Liver (tissue), 9 donors: ENCODE measurements around the gene HPN. TPM values are rescaled to one million over a fixed set of nuclear protein-coding genes. Genes with fewer than 3 reads are reported as not detected.
A peak's percentile ranks its signal among the peaks of the same experiment; 100 is the strongest.

ENCODE experiments used
- DNase-seq: peaks from one replicate; pipeline ENCODE4 v3.0.0-alpha.2; 2017; ENCODE audit warnings: low spot score
- H3K27ac ChIP-seq, 2 donors: one replicate each; pipeline ENCODE4 v1.7.0; 2013; ENCODE audit warnings: inconsistent platforms in 2 of 2, low read length in 2 of 2, control low read depth in 1 of 2, low read depth in 1 of 2, mild to moderate bottlenecking in 1 of 2
- H3K27me3 ChIP-seq, 4 donors: one replicate each; pipeline versions ENCODE4 v1.6.1 to v1.7.0; 2013; ENCODE audit warnings: low read length in 3 of 4, inconsistent platforms in 1 of 4, mild to moderate bottlenecking in 1 of 4, moderate library complexity in 1 of 4; ENCODE audit not compliant: control insufficient read depth in 4 of 4, insufficient read depth in 4 of 4
- H3K36me3 ChIP-seq, 4 donors: one replicate each; pipeline versions ENCODE4 v1.6.1 to v1.7.0; 2013; ENCODE audit warnings: low read length in 3 of 4, mild to moderate bottlenecking in 3 of 4, low read depth in 1 of 4, moderate library complexity in 1 of 4; ENCODE audit not compliant: control insufficient read depth in 4 of 4, insufficient read depth in 3 of 4
- H3K4me1 ChIP-seq, 4 donors: one replicate each; pipeline versions ENCODE4 v1.6.1 to v1.7.0; 2013; ENCODE audit warnings: low read length in 3 of 4, mild to moderate bottlenecking in 3 of 4, moderate library complexity in 1 of 4; ENCODE audit not compliant: control insufficient read depth in 4 of 4, insufficient read depth in 4 of 4
- H3K4me3 ChIP-seq, 3 donors: one replicate each; pipeline versions ENCODE4 v1.6.1 to v1.7.0; 2013; ENCODE audit warnings: low read length in 3 of 3, control low read depth in 1 of 3, low read depth in 1 of 3, mild to moderate bottlenecking in 1 of 3
- H3K9ac ChIP-seq, 2 donors: one replicate each; pipeline ENCODE4 v1.7.0; 2013; ENCODE audit warnings: low read length in 2 of 2, mild to moderate bottlenecking in 2 of 2, moderate library complexity in 2 of 2, control low read depth in 1 of 2, low read depth in 1 of 2
- H3K9me3 ChIP-seq, 4 donors: one replicate each; pipeline versions ENCODE4 v1.6.1 to v1.7.0; 2013; ENCODE audit warnings: low read length in 3 of 4; ENCODE audit not compliant: control insufficient read depth in 4 of 4
- ATF3 ChIP-seq: IDR thresholded peaks from 2 replicates; pipeline ENCODE4 v1.6.1; 2016; ENCODE audit warnings: antibody characterized with exemption
- CTCF ChIP-seq: fragments of 150-350 bp; IDR thresholded peaks from 2 replicates; pipeline ENCODE4 v1.5.1; 2017; ENCODE audit warnings: improper control_type of control experiment, low read depth, low read length; ENCODE audit not compliant: missing input control
- FOXA1 ChIP-seq: IDR thresholded peaks from 2 replicates; pipeline ENCODE4 v1.6.1; 2016; ENCODE audit warnings: antibody characterized with exemption
- FOXA2 ChIP-seq: IDR thresholded peaks from 2 replicates; pipeline ENCODE4 v1.6.1; 2016; ENCODE audit warnings: antibody characterized with exemption
- GABPA ChIP-seq, 2 donors: IDR thresholded peaks in 1 of 2; conservative IDR thresholded peaks in 1 of 2; 2 replicates each; pipeline ENCODE4 v1.6.1; 2016; ENCODE audit warnings: antibody characterized with exemption in 2 of 2, mild to moderate bottlenecking in 1 of 2, moderate library complexity in 1 of 2
- HNF4A ChIP-seq, 2 donors: conservative IDR thresholded peaks; 2 replicates each; pipeline ENCODE4 v1.6.1; 2016; ENCODE audit warnings: antibody characterized with exemption in 2 of 2, mild to moderate bottlenecking in 2 of 2
- HNF4G ChIP-seq: IDR thresholded peaks from 2 replicates; pipeline ENCODE4 v1.6.1; 2016; ENCODE audit warnings: antibody characterized with exemption
- JUND ChIP-seq, 2 donors: IDR thresholded peaks; 2 replicates each; pipeline ENCODE4 v1.6.1; 2016; ENCODE audit warnings: antibody characterized with exemption in 2 of 2
- MAX ChIP-seq: IDR thresholded peaks from 2 replicates; pipeline ENCODE4 v1.6.1; 2016; ENCODE audit warnings: antibody characterized with exemption
- NR2F2 ChIP-seq: IDR thresholded peaks from 2 replicates; pipeline ENCODE4 v1.6.1; 2016; ENCODE audit warnings: antibody characterized with exemption
- RAD21 ChIP-seq, 2 donors: IDR thresholded peaks; 2 replicates each; pipeline ENCODE4 v1.6.1; 2016; ENCODE audit warnings: antibody characterized with exemption in 2 of 2, mild to moderate bottlenecking in 2 of 2
- RXRA ChIP-seq, 2 donors: IDR thresholded peaks; 2 replicates each; pipeline ENCODE4 v1.6.1; 2017 to 2018; ENCODE audit warnings: antibody characterized with exemption in 2 of 2, mild to moderate bottlenecking in 1 of 2
- SP1 ChIP-seq: IDR thresholded peaks from 2 replicates; pipeline ENCODE4 v1.6.1; 2018; ENCODE audit warnings: antibody characterized with exemption, mild to moderate bottlenecking
- TAF1 ChIP-seq: conservative IDR thresholded peaks from 2 replicates; pipeline ENCODE4 v1.6.1; 2016; ENCODE audit warnings: antibody characterized with exemption, mild to moderate bottlenecking
- YY1 ChIP-seq: IDR thresholded peaks from 2 replicates; pipeline ENCODE4 v1.6.1; 2016; ENCODE audit warnings: antibody characterized with exemption, mild to moderate bottlenecking
- ZBTB33 ChIP-seq: IDR thresholded peaks from 2 replicates; pipeline ENCODE4 v1.6.1; 2016; ENCODE audit warnings: antibody characterized with exemption
- WGBS: extraction: QIAGEN DNeasy Blood & Tissue Kit; methylation state at CpG from one replicate; pipeline ENCODE4 v1.1.7; 2013; 5-methylcytosine and 5-hydroxymethylcytosine counted together
- polyA plus RNA-seq, 2 donors: library from polyadenylated mRNA; stranded (reverse) in 1 of 2; unstranded in 1 of 2; fragments of 200-250 nt in 1 of 2; fragments of >200 nt in 1 of 2; fragmentation: Nextera tagmentation in 1 of 2; extraction: Ambion mirVana in 1 of 2; gene quantifications; one replicate each; pipeline versions ENCODE4 v1.2.1 to v1.2.3, GENCODE V29; 2013 to 2015
- total RNA-seq, 2 donors: library from RNA; depleted of rRNA; stranded (reverse); fragments of >200 nt; gene quantifications; one replicate each; pipeline ENCODE4 v1.2.3, GENCODE V29; 2014
- donor health status: healthy.
- donor health status: healthy.
- donor health status: healthy.
- donor health status: healthy.
- donor health status: healthy.

Gene HPN
- total and polyA plus RNA-seq, 4 donors, result 130 to 535 (median 335) TPM

- Histone ChIP-seq H3K27me3 (no peaks in the 10 kb centered on the region), H3K36me3 (no peaks in the 10 kb centered on the region), H3K4me1 (peaks cover 0 to 33% (median 9%) of the 10 kb centered on the region in 4 donors), H3K4me3 (peak overlapping the region in 1 of 3 donors; percentile 76), H3K27ac (peak overlapping the region; percentile 95 to 96), H3K9ac (no peak overlapping the region), H3K9me3 (no peaks in the 10 kb centered on the region)
- WGBS, result 1% methylated on average over 37 of the region's 37 CpGs
- no peak for DNase-seq
- TF ChIP-seq FOXA1, result no peak
- TF ChIP-seq GABPA (IDR thresholded peaks at IDR 0.05 in 1 of 2, conservative IDR thresholded peaks at IDR 0.05 in 1 of 2), result no peak
These were observed 41.2 kb upstream of the HPN start for GRCh38 chr19:35000338-35000646.

GRCh38 chr19:35000647-35001501, 40.6 kb upstream of the HPN start:
- Histone ChIP-seq H3K9me3 (no peaks in the 10 kb centered on the region), H3K4me1 (peaks cover 0 to 31% (median 9%) of the 10 kb centered on the region in 4 donors), H3K36me3 (no peaks in the 10 kb centered on the region), H3K4me3 (peak overlapping the region; percentile 15 to 76 (median 33)), H3K9ac (peak overlapping the region; percentile 35 to 42), H3K27me3 (no peaks in the 10 kb centered on the region), H3K27ac (peak overlapping the region; percentile 95 to 96)
- no peak for DNase-seq
- TF ChIP-seq MAX (no peak), SP1 (no peak), ATF3 (no peak), NR2F2 (no peak), CTCF (no peak), HNF4G (no peak), ZBTB33 (no peak), FOXA2 (no peak)
- 34% methylated on average over 46 of the region's 46 CpGs for WGBS

- H3K4me1 ChIP-seq, result peaks cover 3 to 36% (median 17%) of the 10 kb centered on the region in 4 donors
- H3K36me3 ChIP-seq, result no peaks in the 10 kb centered on the region
- no peak for DNase-seq
- no peak overlapping the region for H3K4me3 ChIP-seq
- H3K9me3 ChIP-seq, result no peaks in the 10 kb centered on the region
- H3K27me3 ChIP-seq, result no peaks in the 10 kb centered on the region
- no peak overlapping the region for H3K9ac ChIP-seq
- H3K27ac ChIP-seq, result peak overlapping the region in 1 of 2 donors; percentile 11
- WGBS, result 87% methylated on average over 11 of the region's 11 CpGs
- TF ChIP-seq FOXA1, result no peak
- no peak for TF ChIP-seq MAX
- no peak for TF ChIP-seq FOXA2
- TF ChIP-seq ATF3, result no peak
- TF ChIP-seq CTCF, result no peak
- TF ChIP-seq NR2F2, result no peak
- TF ChIP-seq HNF4A (conservative IDR thresholded peaks at IDR 0.05), result no peak
- no peak for TF ChIP-seq RXRA (IDR thresholded peaks at IDR 0.05)
- TF ChIP-seq ZBTB33, result no peak
- TF ChIP-seq YY1, result no peak
- TF ChIP-seq JUND (IDR thresholded peaks at IDR 0.05), result no peak
- TF ChIP-seq GABPA (IDR thresholded peaks at IDR 0.05 in 1 of 2, conservative IDR thresholded peaks at IDR 0.05 in 1 of 2), result no peak
- TF ChIP-seq RAD21 (IDR thresholded peaks at IDR 0.05), result no peak
- TF ChIP-seq TAF1, result no peak
- no peak for TF ChIP-seq HNF4G
These were observed 39.4 kb upstream of the HPN start for GRCh38 chr19:35002037-35002535.
